Cardiac muscle cell (in vitro differentiated cells and primary cell): ENCODE results near the gene FNIP2. TPM values are rescaled to one million over a fixed set of nuclear protein-coding genes. Genes with fewer than 3 reads are reported as not detected.
"Not testable (repeated sequence)": the region's sequence is repeated elsewhere in the genome, so short reads cannot be mapped to it uniquely, and the experiment has no call there.

Experiments
- DNase-seq, 2 donors: peaks; one replicate each; pipeline versions ENCODE4 v3.0.0 to v3.0.0-alpha.2; 2010 to 2017; ENCODE audit warnings: low read depth in 1 of 2, low spot score in 1 of 2
- H3K27ac ChIP-seq: fragments of 200-600 bp; sonication (generic); 2 replicates; pipeline ENCODE4 v1.5.1; 2016
- H3K27me3 ChIP-seq: fragments of 200-600 bp; sonication (generic); 2 replicates; pipeline ENCODE4 v1.6.0; 2016; ENCODE audit warnings: control low read depth
- H3K36me3 ChIP-seq: fragments of 200-600 bp; sonication (generic); 2 replicates; pipeline ENCODE4 v1.5.1; 2016; ENCODE audit warnings: control low read depth
- H3K4me1 ChIP-seq: fragments of 200-600 bp; sonication (generic); 2 replicates; pipeline ENCODE4 v1.8.1; 2017; ENCODE audit warnings: low read depth, mild to moderate bottlenecking, mixed run types
- H3K4me3 ChIP-seq: fragments of 200-600 bp; sonication (generic); 2 replicates; pipeline ENCODE4 v1.5.1; 2016; ENCODE audit warnings: mild to moderate bottlenecking
- H3K9me3 ChIP-seq: fragments of 200-600 bp; sonication (generic); 2 replicates; pipeline ENCODE4 v1.5.1; 2017; ENCODE audit warnings: low read depth, mild to moderate bottlenecking, control low read depth
- polyA plus RNA-seq: library from polyadenylated mRNA; unstranded; fragments of >200 nt; fragmentation: Nextera tagmentation; extraction: Ambion mirVana; gene quantifications from 2 replicates; pipeline ENCODE4 v1.2.1, GENCODE V29; 2016
- total RNA-seq: library from RNA; depleted of rRNA; stranded (reverse); fragments of >200 nt; gene quantifications from 2 replicates; pipeline ENCODE4 v1.2.3, GENCODE V29; 2016
- TF ChIP-seq, protein P1 (sequence below): IDR thresholded peaks from 2 replicates; pipeline ENCODE4 v1.5.1; 2012; ENCODE audit warnings: low read depth, mild to moderate bottlenecking, low read length

The FNIP2 gene
- total and polyA plus RNA-seq, 2 experiments from 2014 or later = 29.9 to 74.4 TPM

DNA sequence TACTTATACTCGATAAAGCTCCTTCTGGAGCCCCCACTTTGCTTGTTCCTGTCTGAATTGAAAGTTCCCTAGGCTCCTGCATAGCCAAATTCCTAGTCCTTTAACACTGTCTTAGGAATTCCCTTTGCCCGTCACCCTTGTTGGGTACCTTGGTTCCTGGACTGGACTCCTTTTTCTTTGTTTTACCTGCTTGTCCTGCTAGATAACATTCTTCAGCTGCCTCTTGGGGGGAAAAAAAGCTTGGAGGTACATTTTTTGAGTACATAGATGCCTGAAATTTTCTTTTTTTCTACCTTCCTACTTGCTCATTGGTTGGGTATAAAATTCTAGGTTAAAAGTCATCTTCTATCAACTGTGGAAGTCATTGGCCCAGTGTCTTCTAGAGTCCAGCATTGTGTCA is 179.2 kb downstream of the FNIP2 start:
- no peaks in the 10 kb centered on the region for H3K36me3 ChIP-seq
- H3K27ac ChIP-seq = no peak overlapping the region
- no peak for DNase-seq
- no peak overlapping the region for H3K4me3 ChIP-seq
- H3K4me1 ChIP-seq = no peaks in the 10 kb centered on the region
- H3K27me3 ChIP-seq = no peaks in the 10 kb centered on the region
- TF ChIP-seq, protein P1, sequence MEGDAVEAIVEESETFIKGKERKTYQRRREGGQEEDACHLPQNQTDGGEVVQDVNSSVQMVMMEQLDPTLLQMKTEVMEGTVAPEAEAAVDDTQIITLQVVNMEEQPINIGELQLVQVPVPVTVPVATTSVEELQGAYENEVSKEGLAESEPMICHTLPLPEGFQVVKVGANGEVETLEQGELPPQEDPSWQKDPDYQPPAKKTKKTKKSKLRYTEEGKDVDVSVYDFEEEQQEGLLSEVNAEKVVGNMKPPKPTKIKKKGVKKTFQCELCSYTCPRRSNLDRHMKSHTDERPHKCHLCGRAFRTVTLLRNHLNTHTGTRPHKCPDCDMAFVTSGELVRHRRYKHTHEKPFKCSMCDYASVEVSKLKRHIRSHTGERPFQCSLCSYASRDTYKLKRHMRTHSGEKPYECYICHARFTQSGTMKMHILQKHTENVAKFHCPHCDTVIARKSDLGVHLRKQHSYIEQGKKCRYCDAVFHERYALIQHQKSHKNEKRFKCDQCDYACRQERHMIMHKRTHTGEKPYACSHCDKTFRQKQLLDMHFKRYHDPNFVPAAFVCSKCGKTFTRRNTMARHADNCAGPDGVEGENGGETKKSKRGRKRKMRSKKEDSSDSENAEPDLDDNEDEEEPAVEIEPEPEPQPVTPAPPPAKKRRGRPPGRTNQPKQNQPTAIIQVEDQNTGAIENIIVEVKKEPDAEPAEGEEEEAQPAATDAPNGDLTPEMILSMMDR = no peak
- no peaks in the 10 kb centered on the region for H3K9me3 ChIP-seq

DNA sequence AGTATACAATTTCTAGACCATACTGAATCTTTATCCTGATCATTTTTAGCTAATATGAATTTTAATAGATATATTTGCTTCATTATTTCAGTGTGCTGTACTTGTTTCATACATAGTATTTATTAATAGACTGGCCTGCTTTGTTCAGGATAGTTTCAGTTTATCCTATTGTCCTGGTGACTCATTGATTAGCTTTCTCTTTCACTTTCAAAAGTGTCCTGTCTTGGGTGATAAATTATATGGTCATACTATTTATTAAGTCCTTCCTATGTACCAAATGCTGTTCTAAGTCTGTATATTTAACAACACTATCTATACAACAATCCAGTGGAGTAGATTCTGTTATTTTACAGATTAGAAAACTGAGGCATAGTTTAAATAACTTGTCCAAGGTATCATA is 180.3 kb downstream of the FNIP2 start:
- Histone ChIP-seq H3K27ac (no peak overlapping the region), H3K4me1 (no peaks in the 10 kb centered on the region), H3K36me3 (no peaks in the 10 kb centered on the region), H3K27me3 (no peaks in the 10 kb centered on the region), H3K9me3 (no peaks in the 10 kb centered on the region), H3K4me3 (no peak overlapping the region)
- TF ChIP-seq, protein P1 = no peak
- DNase-seq = peak in 1 of 2 donors; percentile 31

DNA sequence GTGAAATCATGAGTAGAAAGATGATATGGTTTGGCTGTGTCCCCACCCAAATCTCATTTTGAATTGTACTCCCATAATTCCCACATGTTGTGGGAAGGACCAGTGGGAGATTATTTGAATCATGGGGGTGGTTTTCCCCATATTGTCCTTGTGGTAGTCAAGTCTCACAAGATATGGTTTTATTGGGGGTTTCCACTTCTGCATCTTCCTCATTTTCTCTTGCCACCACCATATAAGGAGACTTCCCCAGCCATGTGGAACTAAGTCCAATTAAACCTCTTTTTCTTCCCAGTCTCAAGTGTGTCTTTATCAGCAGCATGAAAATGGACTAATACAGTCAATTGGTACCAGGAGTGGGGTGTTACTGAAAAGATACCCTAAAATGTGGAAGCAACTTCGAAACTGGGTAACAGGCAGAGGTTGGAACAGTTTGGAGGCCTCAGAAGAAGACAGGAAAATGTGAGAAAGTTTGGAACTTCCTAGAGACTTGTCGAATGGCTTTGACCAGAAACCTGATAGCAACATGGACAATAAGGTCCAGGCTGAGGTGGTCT is 183.5 kb downstream of the FNIP2 start:
- not testable (repeated sequence) for H3K36me3 ChIP-seq, DNase-seq, H3K9me3 ChIP-seq

DNA sequence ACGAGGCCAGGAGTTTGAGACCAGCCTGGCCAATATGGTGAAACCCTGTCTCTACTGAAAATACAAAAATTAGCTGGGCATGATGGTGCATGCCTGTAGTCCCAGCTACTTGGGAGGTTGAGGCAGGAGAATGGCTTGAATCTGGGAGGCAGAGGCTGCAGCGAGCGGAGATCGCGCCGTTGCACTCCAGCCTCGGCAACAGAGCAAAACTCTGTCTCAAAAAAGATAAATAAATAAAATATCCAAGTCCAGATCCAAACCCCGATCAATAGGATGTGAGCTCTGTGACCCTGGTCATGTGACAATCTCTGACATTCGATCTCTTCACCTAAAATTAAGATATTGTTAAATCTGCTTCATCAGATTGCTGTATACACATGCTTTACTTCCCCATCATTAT is 187.5 kb downstream of the FNIP2 start:
- not testable (repeated sequence) for H3K36me3 ChIP-seq, H3K9me3 ChIP-seq, H3K27ac ChIP-seq, H3K27me3 ChIP-seq, H3K4me3 ChIP-seq, DNase-seq, H3K4me1 ChIP-seq

More for the DNA sequence above, 183.5 kb downstream of the FNIP2 start:
- H3K27ac ChIP-seq, H3K4me3 ChIP-seq, H3K4me1 ChIP-seq, H3K27me3 ChIP-seq: not testable (repeated sequence)

DNA sequence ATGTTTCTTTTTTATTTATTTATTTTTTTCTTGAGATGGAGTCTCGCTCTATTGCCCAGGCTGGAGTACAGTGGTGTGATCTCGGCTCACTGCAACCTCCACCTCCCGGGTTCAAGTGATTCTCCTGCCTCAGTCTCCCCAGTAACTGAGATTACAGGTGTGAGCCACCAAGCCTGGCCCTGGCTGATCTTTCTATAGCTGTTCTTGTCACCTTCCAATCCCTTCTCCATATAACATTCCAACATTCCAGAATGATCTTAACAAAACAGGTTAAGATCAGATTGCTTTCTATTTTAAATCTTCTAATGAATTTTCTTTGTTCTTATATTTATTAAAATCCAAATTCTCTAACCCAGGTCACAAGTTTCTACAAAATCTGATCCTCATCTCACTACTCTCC is 188.1 kb downstream of the FNIP2 start:
- DNase-seq, H3K27me3 ChIP-seq, H3K4me1 ChIP-seq, H3K27ac ChIP-seq, H3K4me3 ChIP-seq, H3K36me3 ChIP-seq, H3K9me3 ChIP-seq: not testable (repeated sequence)

Other genes with a start within 250 kb of the FNIP2 start
- gene RXFP1, start 247.1 kb upstream of the FNIP2 start, total RNA-seq = not detected in 2 replicates
- gene RXFP1, start 247.1 kb upstream of the FNIP2 start, polyA plus RNA-seq = not detected in 2 replicates
- 6.9 and 8.8 TPM in 2 replicates for gene C4orf46, start 97.1 kb upstream of the FNIP2 start, total RNA-seq
- gene C4orf46, start 97.1 kb upstream of the FNIP2 start, polyA plus RNA-seq = 9.5 and 17.5 TPM in 2 replicates
- gene ETFDH, start 96.7 kb upstream of the FNIP2 start, total RNA-seq = 15.6 and 17.2 TPM in 2 replicates
- 21.7 and 24.9 TPM in 2 replicates for gene ETFDH, start 96.7 kb upstream of the FNIP2 start, polyA plus RNA-seq
- gene PPID, start 45.6 kb upstream of the FNIP2 start, total RNA-seq = 30.7 and 36.0 TPM in 2 replicates
- 68.1 and 73.9 TPM in 2 replicates for gene PPID, start 45.6 kb upstream of the FNIP2 start, polyA plus RNA-seq